HepG2 (cell line): ENCODE measurements around the gene COG1.

Experiments used
- EZH2 ChIP-seq: conservative IDR thresholded peaks from 2 replicates; pipeline ENCODE4 v1.6.1; 2012; ENCODE audit warnings: mild to moderate bottlenecking, low read depth, low read length, moderate library complexity
- KLF16 ChIP-seq, 2 experiments: sonication (generic) in 1 of 2; formaldehyde crosslinking in 1 of 2; IDR thresholded peaks; 2 replicates each; pipeline versions ENCODE4 v1.6.1 to v1.8.0; 2016 to 2023; ENCODE audit warnings: missing genetic modification reagents in 2 of 2, missing compliant biosample characterization in 1 of 2
- MED1 ChIP-seq: sonication (generic); formaldehyde crosslinking; IDR thresholded peaks from 2 replicates; pipeline ENCODE4 v1.4.0; 2020; ENCODE audit warnings: missing genetic modification reagents
- MLX ChIP-seq: IDR thresholded peaks from 2 replicates; pipeline ENCODE4 v1.6.1; 2016
- POLR2A ChIP-seq, 2 experiments: IDR thresholded peaks; 2 replicates each; pipeline ENCODE4 v1.6.1; 2011; ENCODE audit warnings: low read depth in 2 of 2, low read length in 2 of 2, mild to moderate bottlenecking in 1 of 2, moderate library complexity in 1 of 2; ENCODE audit not compliant: insufficient read depth in 1 of 2
- ZNF3 ChIP-seq: IDR thresholded peaks from 2 replicates; pipeline ENCODE4 v1.7.0; 2017; ENCODE audit warnings: inconsistent platforms
- ZNF660 ChIP-seq: sonication (generic); formaldehyde crosslinking; IDR thresholded peaks from 2 replicates; pipeline ENCODE4 v1.5.1; 2020; ENCODE audit warnings: mild to moderate bottlenecking, low read depth, missing genetic modification reagents, borderline replicate concordance

- TF ChIP-seq ZNF660 (no peak), MED1 (CRISPR knock-in tag) (no peak), EZH2 (no peak), MLX (CRISPR knock-in tag) (no peak), ZNF3 (no peak), KLF16 (CRISPR knock-in tag; IDR thresholded peaks at IDR 0.05) (no peak), POLR2A (IDR thresholded peaks at IDR 0.05; ENCODE audit: insufficient read depth in 1 of 2, low read depth in 2 of 2, low read length in 2 of 2) (no peak)
Measured at GRCh38 chr17:73158133-73158532, 34.7 kb upstream of the COG1 start.
